ENCODE results near the gene BICC1.

GRCh38 chr10:58486821-58487220 lies 25.9 kb upstream of the BICC1 start:
- no peak for TF ChIP-seq EZH2 (IDR thresholded peaks at IDR 0.05; ENCODE audit: low read length, missing control alignments)
- no peak for TF ChIP-seq CTCF (conservative IDR thresholded peaks at IDR 0.05 in 1 of 2, IDR thresholded peaks at IDR 0.05 in 1 of 2; ENCODE audit: low read depth in 1 of 2, low read length in 2 of 2)
